Astrocyte (in vitro differentiated cells and primary cell): Measurements from ENCODE around the gene FPGS. TPM values are rescaled to one million over a fixed set of nuclear protein-coding genes. Genes with fewer than 3 reads are reported as not detected.

Experiments used
- DNase-seq: peaks from one replicate; pipeline ENCODE4 v3.0.0-alpha.2; 2010; ENCODE audit warnings: low read depth
- FAIRE-seq: peaks from 2 replicates; lab custom pipeline; 2011; peaks lifted over from hg19 to GRCh38; lab: Jason Lieb, UNC
- H2AFZ ChIP-seq: 2 replicates; pipeline ENCODE4 v1.6.0; 2012; ENCODE audit warnings: low read depth, low read length, inconsistent platforms
- H3K27ac ChIP-seq: 2 replicates; pipeline ENCODE4 v1.5.1; 2011; ENCODE audit warnings: low read depth, low read length, inconsistent platforms
- H3K27me3 ChIP-seq: 2 replicates; pipeline ENCODE4 v1.6.0; 2011; ENCODE audit warnings: low read length, inconsistent platforms; ENCODE audit not compliant: insufficient read depth
- H3K36me3 ChIP-seq: 2 replicates; pipeline ENCODE4 v1.5.1; 2011; ENCODE audit warnings: low read length, inconsistent platforms; ENCODE audit not compliant: insufficient read depth
- H3K4me1 ChIP-seq: 2 replicates; pipeline ENCODE4 v1.5.1; 2011; ENCODE audit warnings: low read length, inconsistent platforms; ENCODE audit not compliant: insufficient read depth
- H3K4me2 ChIP-seq: 2 replicates; pipeline ENCODE4 v1.6.0; 2012; ENCODE audit warnings: low read length, inconsistent platforms
- H3K4me3 ChIP-seq: 2 replicates; pipeline ENCODE4 v1.5.1; 2011; ENCODE audit warnings: low read depth, mild to moderate bottlenecking, low read length, inconsistent platforms; ENCODE audit not compliant: insufficient read depth
- H3K79me2 ChIP-seq: 2 replicates; pipeline ENCODE4 v1.6.0; 2012; ENCODE audit warnings: mild to moderate bottlenecking, low read length, inconsistent platforms; ENCODE audit not compliant: insufficient read depth
- H3K9ac ChIP-seq: 2 replicates; pipeline ENCODE4 v1.6.0; 2012; ENCODE audit warnings: mild to moderate bottlenecking, low read length, inconsistent platforms
- H3K9me3 ChIP-seq: 2 replicates; pipeline ENCODE4 v1.5.1; 2012; ENCODE audit warnings: low read depth, mild to moderate bottlenecking, low read length, inconsistent platforms; ENCODE audit not compliant: insufficient read depth
- H4K20me1 ChIP-seq: 2 replicates; pipeline ENCODE4 v1.6.0; 2012; ENCODE audit warnings: low read length, inconsistent platforms; ENCODE audit not compliant: insufficient read depth
- H3K27ac Mint-ChIP-seq: one replicate; pipeline ENCODE4 v1.8.0; 2021; ENCODE audit warnings: mild to moderate bottlenecking, mixed read lengths; ENCODE audit not compliant: unreplicated experiment
- H3K27me3 Mint-ChIP-seq: one replicate; pipeline ENCODE4 v1.8.0; 2021; ENCODE audit warnings: low read depth, mixed read lengths; ENCODE audit not compliant: unreplicated experiment
- H3K36me3 Mint-ChIP-seq: one replicate; pipeline ENCODE4 v1.8.0; 2021; ENCODE audit warnings: low read depth, mixed read lengths; ENCODE audit not compliant: unreplicated experiment
- H3K4me1 Mint-ChIP-seq: one replicate; pipeline ENCODE4 v1.8.0; 2021; ENCODE audit warnings: low read depth, mixed read lengths; ENCODE audit not compliant: unreplicated experiment
- H3K4me3 Mint-ChIP-seq: one replicate; pipeline ENCODE4 v1.8.0; 2021; ENCODE audit warnings: mild to moderate bottlenecking, moderate library complexity, mixed read lengths; ENCODE audit not compliant: unreplicated experiment
- H3K9me3 Mint-ChIP-seq: one replicate; pipeline ENCODE4 v1.8.0; 2021; ENCODE audit warnings: mild to moderate bottlenecking, mixed read lengths; ENCODE audit not compliant: unreplicated experiment
- CTCF ChIP-seq: IDR thresholded peaks from 2 replicates; pipeline ENCODE4 v1.5.1; 2011; ENCODE audit warnings: low read depth, mild to moderate bottlenecking, inconsistent platforms, low read length, moderate library complexity; ENCODE audit not compliant: insufficient read depth
- EZH2 ChIP-seq: IDR thresholded peaks from 2 replicates; pipeline ENCODE4 v1.6.1; 2012; ENCODE audit warnings: mild to moderate bottlenecking, low read length, inconsistent platforms; ENCODE audit not compliant: insufficient read depth
- total RNA-seq: library from RNA; stranded (reverse); gene quantifications from 2 replicates; pipeline ENCODE4 v1.2.1, GENCODE V29; 2021

Gene FPGS
- total RNA-seq, 1 donor from 2014 or later = 49.4 TPM

GRCh38 chr9:127762111-127762676 is 40.5 kb upstream of the FPGS start:
- Mint-ChIP-seq H3K4me3 (no peak overlapping the region), H3K27ac (peak overlapping the region; percentile 7)
- H3K4me2 ChIP-seq = no peak overlapping the region

GRCh38 chr9:127763918-127764384 is 38.7 kb upstream of the FPGS start:
- peaks cover 12% of the 10 kb centered on the region for H3K36me3 Mint-ChIP-seq
- H3K4me2 ChIP-seq = peak overlapping the region; percentile 10
- peaks cover 29% of the 10 kb centered on the region for H3K4me1 Mint-ChIP-seq
- no peaks in the 10 kb centered on the region for H3K36me3 ChIP-seq
- H3K9me3 Mint-ChIP-seq = peaks cover 4% of the 10 kb centered on the region
- H3K27ac Mint-ChIP-seq = no peak overlapping the region
- DNase-seq (no peak), FAIRE-seq (no peak)
- H3K4me1 ChIP-seq = peaks cover 15% of the 10 kb centered on the region
- H3K27me3 ChIP-seq = no peaks in the 10 kb centered on the region
- H3K4me3 ChIP-seq = no peak overlapping the region
- no peak overlapping the region for H3K9ac ChIP-seq
- TF ChIP-seq CTCF (peak; percentile 16), EZH2 (no peak)
- H3K4me3 Mint-ChIP-seq = no peak overlapping the region
- H3K9me3 ChIP-seq = no peaks in the 10 kb centered on the region
- peaks cover 15% of the 10 kb centered on the region for H3K27me3 Mint-ChIP-seq
- H2AFZ ChIP-seq = peak overlapping the region; percentile 57
- H3K27ac ChIP-seq = no peak overlapping the region
- no peaks in the 10 kb centered on the region for H3K79me2 ChIP-seq
- no peaks in the 10 kb centered on the region for H4K20me1 ChIP-seq

More at GRCh38 chr9:127762111-127762676, 40.5 kb upstream of the FPGS start:
- no peak overlapping the region for H2AFZ ChIP-seq
- peaks cover 4% of the 10 kb centered on the region for H3K9me3 Mint-ChIP-seq
- no peaks in the 10 kb centered on the region for H3K27me3 ChIP-seq
- H3K36me3 ChIP-seq = no peaks in the 10 kb centered on the region
- no peak overlapping the region for H3K27ac ChIP-seq
- no peaks in the 10 kb centered on the region for H3K9me3 ChIP-seq
- H3K9ac ChIP-seq = no peak overlapping the region
- DNase-seq (no peak), FAIRE-seq (no peak)
- no peak for TF ChIP-seq CTCF
- no peak for TF ChIP-seq EZH2
- H3K4me3 ChIP-seq = no peak overlapping the region
- no peaks in the 10 kb centered on the region for H4K20me1 ChIP-seq
- H3K4me1 ChIP-seq = peaks cover 2% of the 10 kb centered on the region
- H3K79me2 ChIP-seq = no peaks in the 10 kb centered on the region
- peaks cover 10% of the 10 kb centered on the region for H3K36me3 Mint-ChIP-seq
- H3K4me1 Mint-ChIP-seq = peaks cover 23% of the 10 kb centered on the region
- peaks cover 15% of the 10 kb centered on the region for H3K27me3 Mint-ChIP-seq

- Mint-ChIP-seq H3K27me3 (peaks cover 15% of the 10 kb centered on the region), H3K36me3 (peaks cover 12% of the 10 kb centered on the region), H3K27ac (no peak overlapping the region), H3K4me1 (peaks cover 33% of the 10 kb centered on the region), H3K4me3 (no peak overlapping the region), H3K9me3 (peaks cover 4% of the 10 kb centered on the region)
- Histone ChIP-seq H3K4me2 (no peak overlapping the region), H3K27me3 (no peaks in the 10 kb centered on the region), H3K4me3 (no peak overlapping the region), H2AFZ (no peak overlapping the region), H3K27ac (no peak overlapping the region), H4K20me1 (no peaks in the 10 kb centered on the region), H3K36me3 (no peaks in the 10 kb centered on the region), H3K9ac (no peak overlapping the region), H3K4me1 (peaks cover 21% of the 10 kb centered on the region), H3K9me3 (no peaks in the 10 kb centered on the region), H3K79me2 (no peaks in the 10 kb centered on the region)
- no peak for TF ChIP-seq CTCF
- TF ChIP-seq EZH2 = no peak
- FAIRE-seq (no peak), DNase-seq (no peak)
Measured at GRCh38 chr9:127765418-127765817, 37.3 kb upstream of the FPGS start.
